Measurements from ENCODE around the gene DUS4L. TPM values are rescaled to one million over a fixed set of nuclear protein-coding genes. Genes with fewer than 3 reads are reported as not detected.

DUS4L gene
- total RNA-seq, 4 donors from 2014 or later: 14.6 to 16.9 (median 16.1) TPM

DNA sequence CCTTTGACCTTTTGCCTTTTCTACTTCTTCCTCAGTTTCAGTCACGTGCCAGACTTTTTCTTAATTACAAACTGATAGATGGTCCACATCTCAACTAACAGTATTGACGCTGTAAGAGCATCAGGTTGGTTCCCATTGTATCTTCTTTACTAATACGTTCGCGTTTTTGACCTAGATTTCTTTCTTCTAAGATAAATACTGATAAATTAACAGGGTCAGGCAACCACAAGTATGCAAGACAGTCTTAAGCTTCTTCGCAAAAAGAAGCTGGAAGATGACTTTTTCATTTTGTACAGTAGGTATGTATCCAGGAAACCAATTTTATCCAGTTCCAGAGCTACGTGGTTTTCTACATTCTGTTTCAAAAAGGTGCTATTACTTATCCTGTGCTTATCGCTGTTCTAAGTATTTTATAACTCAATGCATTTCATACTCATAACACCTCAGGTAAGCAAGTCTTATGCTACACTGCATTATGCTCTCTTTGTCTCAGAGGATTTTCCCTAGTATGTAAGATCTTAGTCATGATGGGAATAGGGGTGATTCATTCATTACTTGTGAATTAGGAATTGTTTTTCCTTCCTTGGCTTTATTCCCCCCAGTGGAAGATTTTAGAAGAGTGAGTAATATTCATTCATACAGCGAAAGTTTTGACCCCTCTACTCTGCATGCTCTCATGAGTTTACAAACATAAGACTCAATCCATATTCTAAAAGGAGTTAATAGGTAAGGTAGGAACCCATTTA, 955 bp downstream of the DUS4L start:
- H3K27me3 ChIP-seq: no peaks in the 10 kb centered on the region
- H3K36me3 ChIP-seq: no peaks in the 10 kb centered on the region
- WGBS, 2 donors: 50% methylated on average over 9 of the region's 9 CpGs
- peaks cover 21 to 36% of the 10 kb centered on the region in 2 donors for H3K4me1 ChIP-seq
- H3K4me3 ChIP-seq (replicated peaks in 1 of 3): peak overlapping the region in 2 of 3 donors; percentile 60 to 81
- TF ChIP-seq, protein P1, sequence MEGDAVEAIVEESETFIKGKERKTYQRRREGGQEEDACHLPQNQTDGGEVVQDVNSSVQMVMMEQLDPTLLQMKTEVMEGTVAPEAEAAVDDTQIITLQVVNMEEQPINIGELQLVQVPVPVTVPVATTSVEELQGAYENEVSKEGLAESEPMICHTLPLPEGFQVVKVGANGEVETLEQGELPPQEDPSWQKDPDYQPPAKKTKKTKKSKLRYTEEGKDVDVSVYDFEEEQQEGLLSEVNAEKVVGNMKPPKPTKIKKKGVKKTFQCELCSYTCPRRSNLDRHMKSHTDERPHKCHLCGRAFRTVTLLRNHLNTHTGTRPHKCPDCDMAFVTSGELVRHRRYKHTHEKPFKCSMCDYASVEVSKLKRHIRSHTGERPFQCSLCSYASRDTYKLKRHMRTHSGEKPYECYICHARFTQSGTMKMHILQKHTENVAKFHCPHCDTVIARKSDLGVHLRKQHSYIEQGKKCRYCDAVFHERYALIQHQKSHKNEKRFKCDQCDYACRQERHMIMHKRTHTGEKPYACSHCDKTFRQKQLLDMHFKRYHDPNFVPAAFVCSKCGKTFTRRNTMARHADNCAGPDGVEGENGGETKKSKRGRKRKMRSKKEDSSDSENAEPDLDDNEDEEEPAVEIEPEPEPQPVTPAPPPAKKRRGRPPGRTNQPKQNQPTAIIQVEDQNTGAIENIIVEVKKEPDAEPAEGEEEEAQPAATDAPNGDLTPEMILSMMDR (IDR thresholded peaks at IDR 0.05): no peak
- no peak for TF ChIP-seq POLR2A (IDR thresholded peaks at IDR 0.05)
- H3K27ac ChIP-seq: peak overlapping the region in 2 of 3 donors; percentile 91 to 98
- no peaks in the 10 kb centered on the region for H3K9me3 ChIP-seq
- intact Hi-C loops (cut with DNase I): loop anchor here (10.0 kb wide), 1 partner anchor 100 kb away; no protein-coding TSS in a partner anchor
- no peak for DNase-seq

DNA sequence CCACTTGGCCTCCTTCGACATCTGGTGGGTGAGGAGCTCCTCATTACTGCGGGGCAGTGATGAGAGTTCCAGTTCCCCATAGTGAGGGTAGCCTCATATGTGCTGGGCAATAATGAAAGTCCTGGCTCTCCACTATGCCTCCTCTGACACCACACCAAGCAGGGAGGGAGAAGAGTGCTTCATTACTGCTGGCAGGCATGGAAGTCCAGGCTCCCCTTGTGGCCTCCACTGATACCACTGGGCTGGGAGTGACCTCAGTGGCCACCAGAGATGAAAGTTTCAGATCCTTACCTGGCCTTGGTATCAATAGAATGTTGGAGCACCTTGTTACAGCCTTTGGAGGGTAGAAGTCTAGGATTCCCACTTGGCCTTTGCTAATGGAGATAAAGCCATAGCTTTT, 6.5 kb downstream of the DUS4L start:
- intact Hi-C loops (cut with DNase I): loop anchor here (10.0 kb wide), 1 partner anchor 155 kb away; no protein-coding TSS in a partner anchor
- Histone ChIP-seq H3K36me3 (peaks cover 0 to 7% of the 10 kb centered on the region in 2 donors), H3K27ac (no peak overlapping the region), H3K4me1 (peaks cover 0 to 2% of the 10 kb centered on the region in 2 donors), H3K9me3 (no peaks in the 10 kb centered on the region), H3K27me3 (no peaks in the 10 kb centered on the region), H3K4me3 (replicated peaks in 1 of 3) (no peak overlapping the region)
- WGBS, 2 donors: 93% methylated on average over 2 of the region's 2 CpGs
- DNase-seq: no peak
- no peak for TF ChIP-seq POLR2A (IDR thresholded peaks at IDR 0.05)
- TF ChIP-seq, protein P1 (IDR thresholded peaks at IDR 0.05): no peak

DNA sequence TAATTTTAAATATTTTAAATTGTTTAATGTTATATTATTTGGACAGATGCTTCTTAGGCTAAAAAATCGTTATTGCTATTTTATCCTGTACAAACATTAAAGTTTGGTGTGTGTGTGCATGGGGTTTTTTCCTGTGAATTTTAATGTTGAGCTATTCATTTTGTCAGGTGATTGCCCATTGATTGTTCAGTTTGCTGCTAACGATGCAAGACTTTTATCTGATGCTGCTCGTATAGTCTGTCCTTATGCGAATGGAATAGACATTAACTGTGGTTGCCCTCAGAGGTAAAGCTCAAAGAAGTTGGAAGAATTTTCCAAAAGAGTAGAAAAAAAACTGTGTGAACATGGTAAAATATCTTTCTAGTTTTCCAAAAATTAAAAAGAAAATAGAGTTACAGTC, 9.8 kb downstream of the DUS4L start:
- Histone ChIP-seq H3K36me3 (peaks cover 0 to 7% of the 10 kb centered on the region in 2 donors), H3K27ac (no peak overlapping the region), H3K9me3 (no peaks in the 10 kb centered on the region), H3K4me1 (no peaks in the 10 kb centered on the region), H3K27me3 (no peaks in the 10 kb centered on the region), H3K4me3 (replicated peaks in 1 of 3) (no peak overlapping the region)
- 91 to 94% methylated on average over 4 of the region's 4 CpGs for WGBS, 2 donors
- DNase-seq: no peak
- TF ChIP-seq POLR2A (IDR thresholded peaks at IDR 0.05): no peak
- TF ChIP-seq, protein P1 (IDR thresholded peaks at IDR 0.05): no peak
- intact Hi-C loops (cut with DNase I): loop anchor here (10.0 kb wide), 1 partner anchor 151 kb away; no protein-coding TSS in a partner anchor

DNA sequence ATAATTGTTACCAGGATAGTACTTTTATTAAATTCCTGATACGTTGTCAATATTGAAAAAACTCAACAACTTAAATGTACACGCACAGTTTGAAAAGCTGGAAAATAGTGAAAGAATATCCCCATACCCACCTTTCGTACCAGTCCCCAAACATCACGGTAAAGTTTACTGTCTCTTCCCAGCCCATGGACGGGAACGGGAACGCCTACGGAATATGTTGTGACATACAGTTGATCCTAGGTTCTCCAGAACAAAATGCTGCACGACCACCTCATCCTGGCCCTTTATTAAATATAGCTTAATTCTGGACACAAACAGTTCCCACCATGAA, 15.7 kb downstream of the DUS4L start:
- Histone ChIP-seq H3K27me3 (no peaks in the 10 kb centered on the region), H3K4me3 (replicated peaks in 1 of 3) (peak overlapping the region; percentile 70 to 100 (median 79)), H3K36me3 (peaks cover 1 to 9% of the 10 kb centered on the region in 2 donors), H3K9me3 (no peaks in the 10 kb centered on the region), H3K4me1 (peaks cover 10 to 15% of the 10 kb centered on the region in 2 donors), H3K27ac (peak overlapping the region; percentile 95 to 98 (median 97))
- no peak for DNase-seq
- WGBS, 2 donors: 2% methylated on average over 9 of the region's 9 CpGs
- intact Hi-C loops (cut with DNase I): loop anchor here (10.0 kb wide), 1 partner anchor 145 kb away; no protein-coding TSS in a partner anchor
- TF ChIP-seq, protein P1 (IDR thresholded peaks at IDR 0.05): no peak
- no peak for TF ChIP-seq POLR2A (IDR thresholded peaks at IDR 0.05)

All from thyroid gland (tissue), 4 donors.